ENCODE results near the gene FAM53B.

Gene FAM53B

DNA sequence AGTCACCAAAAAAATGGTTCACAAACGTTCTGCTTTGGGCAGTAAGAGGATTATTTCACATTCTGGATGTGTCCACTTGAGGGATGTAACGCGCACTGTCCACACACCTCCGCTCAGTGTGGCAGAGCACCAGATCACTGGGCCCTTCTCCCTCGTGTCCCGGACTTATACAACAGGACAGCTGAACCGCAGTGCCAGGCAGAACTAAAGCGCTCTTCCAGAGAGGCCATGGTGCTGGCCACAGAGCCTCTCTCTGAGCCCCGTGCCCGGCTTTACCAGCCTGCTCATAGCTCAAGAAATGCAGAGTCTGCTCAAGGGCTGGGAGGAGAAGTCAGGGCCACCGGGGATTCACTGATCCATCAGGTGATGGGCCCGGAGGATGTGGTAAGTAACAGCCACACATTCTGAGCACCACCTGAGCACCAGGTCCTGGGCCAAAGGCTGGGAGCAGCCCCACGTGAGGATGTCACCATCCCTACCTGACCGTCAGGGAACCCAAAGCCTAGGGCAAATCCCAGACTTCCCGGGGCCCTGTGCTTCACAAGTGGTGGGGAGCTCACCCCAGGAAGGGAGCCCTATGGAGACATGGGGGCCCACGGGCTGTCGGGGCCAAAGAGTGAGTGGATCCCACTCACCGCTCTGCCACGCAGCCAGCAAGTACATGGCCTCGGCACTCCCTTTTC lies 74.9 kb downstream of the FAM53B start:
- H3K4me3 ChIP-seq (ENCODE audit: low read depth, low read length) = no peak overlapping the region
- no peak for DNase-seq (ENCODE audit: low read depth)

DNA sequence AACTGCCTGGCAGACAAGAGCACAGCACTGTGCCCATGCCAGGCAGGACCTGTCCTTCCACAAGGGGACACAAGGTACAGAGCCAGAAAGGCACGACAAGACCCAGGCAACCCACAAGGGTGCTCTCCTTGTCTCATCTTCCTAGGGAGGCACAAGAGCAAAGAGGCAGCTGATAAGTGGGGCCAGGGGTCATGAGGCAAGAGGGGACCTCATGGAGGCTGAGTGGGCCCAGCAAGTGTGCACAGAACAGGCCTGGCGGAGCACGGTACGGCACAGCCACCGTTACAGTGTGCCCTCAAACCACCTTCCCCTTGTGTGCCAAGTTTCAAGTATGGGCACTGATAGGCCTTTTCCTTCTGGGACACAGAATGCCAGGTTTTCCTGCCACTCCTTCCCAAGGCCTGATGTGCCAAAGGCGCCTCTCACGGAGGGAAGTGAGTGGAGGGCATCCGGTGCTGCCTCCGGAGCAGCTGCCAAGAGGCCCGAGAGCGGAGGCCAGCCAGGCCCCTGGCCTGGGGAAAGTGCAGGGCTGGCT lies 75.6 kb downstream of the FAM53B start:
- DNase-seq (ENCODE audit: low read depth) = no peak
- H3K4me3 ChIP-seq (ENCODE audit: low read depth, low read length) = no peak overlapping the region

GRCh38 chr10:124667425-124668345 lies 76.5 kb downstream of the FAM53B start:
- no peak overlapping the region for H3K4me3 ChIP-seq (ENCODE audit: low read depth, low read length)
- DNase-seq (ENCODE audit: low read depth) = no peak

- DNase-seq (ENCODE audit: low read depth) = no peak
- H3K4me3 ChIP-seq (ENCODE audit: low read depth, low read length) = no peak overlapping the region
Measured at GRCh38 chr10:124666494-124666893, 77.7 kb downstream of the FAM53B start.

DNA sequence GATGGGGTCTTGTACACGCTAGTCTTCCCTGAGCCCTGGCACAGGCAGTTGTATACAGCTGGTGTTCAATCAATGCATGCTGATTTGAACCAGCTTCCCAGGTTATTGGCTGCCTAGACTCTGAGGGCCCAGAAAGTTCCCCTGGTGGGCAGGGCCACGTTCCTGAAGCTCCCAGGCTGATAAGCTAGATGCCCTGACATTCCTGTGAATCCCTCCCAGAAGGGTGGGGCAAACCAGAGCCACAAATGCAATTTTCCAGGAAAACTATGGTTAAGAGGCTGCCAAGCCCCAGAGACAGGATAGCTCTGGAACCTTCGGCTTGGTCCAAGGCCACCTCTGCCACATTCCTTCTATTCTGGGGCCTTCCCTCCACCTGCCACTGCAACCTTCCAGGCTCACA lies 78.2 kb downstream of the FAM53B start:
- DNase-seq (ENCODE audit: low read depth) = no peak
- H3K4me3 ChIP-seq (ENCODE audit: low read depth, low read length) = no peak overlapping the region

- no peak for DNase-seq (ENCODE audit: low read depth)
- H3K4me3 ChIP-seq (ENCODE audit: low read depth, low read length) = no peak overlapping the region
Measured at GRCh38 chr10:124665558-124665957, 78.6 kb downstream of the FAM53B start.

DNA sequence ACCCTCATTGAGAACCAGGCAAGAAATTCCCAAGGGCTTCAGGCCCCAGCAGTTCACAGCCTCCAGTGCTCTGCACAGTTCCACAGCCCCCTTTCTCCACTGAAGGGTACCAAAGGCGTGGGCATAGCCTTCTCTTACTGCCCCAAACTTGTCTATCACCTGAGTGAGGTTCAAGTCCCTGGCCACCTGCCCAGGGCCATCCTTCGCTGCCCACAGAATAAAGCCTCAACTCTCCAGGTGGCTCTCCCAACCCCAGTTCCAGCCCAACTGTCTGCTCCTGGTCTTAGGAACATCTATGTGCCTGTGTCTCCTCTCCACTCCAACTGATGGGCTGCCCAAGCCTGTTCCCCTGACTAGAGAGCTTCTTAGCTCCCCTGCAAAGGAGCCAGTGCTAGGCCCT lies 79.1 kb downstream of the FAM53B start:
- no peak overlapping the region for H3K4me3 ChIP-seq (ENCODE audit: low read depth, low read length)
- no peak for DNase-seq (ENCODE audit: low read depth)

DNA sequence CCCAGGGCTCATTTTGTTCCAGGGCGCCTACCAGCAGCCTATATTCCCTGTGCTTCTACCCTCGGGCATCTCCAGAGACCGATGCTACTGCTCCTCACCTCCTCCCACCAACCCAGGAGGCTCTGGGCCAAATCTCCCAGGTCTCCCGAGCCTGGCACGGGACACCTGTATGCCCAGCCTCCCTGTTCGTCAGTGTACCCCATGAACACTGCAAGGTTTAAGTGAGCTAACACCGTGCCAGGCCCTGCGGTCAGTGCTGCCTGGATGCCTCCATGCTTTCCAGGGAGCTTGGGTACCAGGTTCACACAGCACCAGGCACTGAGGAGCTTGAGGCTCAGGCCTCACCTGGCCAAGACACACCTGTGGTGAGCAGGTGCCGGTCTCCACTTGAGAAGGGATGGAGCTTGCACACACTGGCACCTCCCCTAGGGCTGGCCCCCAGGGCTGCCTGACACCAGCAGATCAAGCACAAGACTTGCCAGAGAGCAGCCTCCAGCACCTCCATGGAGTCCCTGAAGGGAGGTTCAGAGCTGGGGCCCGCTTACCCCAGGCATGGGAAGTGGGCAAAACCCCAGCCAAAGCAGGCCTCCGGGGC lies 80.3 kb downstream of the FAM53B start:
- DNase-seq (ENCODE audit: low read depth) = no peak
- H3K4me3 ChIP-seq (ENCODE audit: low read depth, low read length) = no peak overlapping the region

GRCh38 chr10:124663228-124663627 lies 81.0 kb downstream of the FAM53B start:
- DNase-seq (ENCODE audit: low read depth) = no peak

GRCh38 chr10:124661660-124662180 lies 82.5 kb downstream of the FAM53B start:
- no peak overlapping the region for H3K4me3 ChIP-seq (ENCODE audit: low read depth, low read length)
- no peak for DNase-seq (ENCODE audit: low read depth)

More at GRCh38 chr10:124663228-124663627, 81.0 kb downstream of the FAM53B start:
- H3K4me3 ChIP-seq (ENCODE audit: low read depth, low read length) = no peak overlapping the region

DNA sequence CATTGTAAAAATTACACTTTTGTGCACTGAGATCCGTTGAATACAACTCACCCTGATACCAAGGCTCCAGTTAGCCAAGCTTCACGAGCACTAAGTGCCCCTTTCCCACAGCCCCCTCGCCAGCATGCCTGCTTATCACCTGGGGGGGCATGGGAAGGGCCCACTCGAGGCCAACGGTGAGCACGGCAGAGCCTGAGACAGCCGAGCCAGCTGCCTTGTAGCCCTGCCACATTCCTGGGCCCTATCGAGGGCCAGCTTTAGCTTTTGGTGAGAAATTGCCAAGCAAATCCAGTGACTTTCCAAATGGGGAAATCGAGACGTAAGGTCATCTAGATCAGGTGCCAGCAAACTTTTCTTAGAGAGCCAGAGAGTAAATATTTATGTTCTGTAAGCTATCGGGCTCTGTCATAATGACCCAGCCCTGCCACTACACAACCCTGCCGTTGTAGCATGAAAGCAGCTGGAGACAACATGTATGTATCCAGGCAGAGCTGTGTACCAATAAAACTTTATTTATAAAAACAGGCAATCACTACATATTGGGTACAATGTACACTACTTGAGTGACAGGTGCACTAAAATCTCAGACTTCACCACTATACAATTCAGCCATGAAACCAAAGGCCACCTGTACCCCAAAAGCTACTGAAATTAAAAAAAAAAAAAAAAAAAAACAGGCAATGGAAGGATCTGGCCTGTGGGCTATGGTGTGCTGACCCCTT lies 83.6 kb downstream of the FAM53B start:
- DNase-seq (ENCODE audit: low read depth) = no peak
- H3K4me3 ChIP-seq (ENCODE audit: low read depth, low read length) = no peak overlapping the region

GRCh38 chr10:124659380-124659779 lies 84.8 kb downstream of the FAM53B start:
- no peak overlapping the region for H3K4me3 ChIP-seq (ENCODE audit: low read depth, low read length)
- DNase-seq (ENCODE audit: low read depth) = no peak

- DNase-seq (ENCODE audit: low read depth) = no peak
- no peak overlapping the region for H3K4me3 ChIP-seq (ENCODE audit: low read depth, low read length)
Measured at GRCh38 chr10:124658591-124659242, 85.5 kb downstream of the FAM53B start.

DNA sequence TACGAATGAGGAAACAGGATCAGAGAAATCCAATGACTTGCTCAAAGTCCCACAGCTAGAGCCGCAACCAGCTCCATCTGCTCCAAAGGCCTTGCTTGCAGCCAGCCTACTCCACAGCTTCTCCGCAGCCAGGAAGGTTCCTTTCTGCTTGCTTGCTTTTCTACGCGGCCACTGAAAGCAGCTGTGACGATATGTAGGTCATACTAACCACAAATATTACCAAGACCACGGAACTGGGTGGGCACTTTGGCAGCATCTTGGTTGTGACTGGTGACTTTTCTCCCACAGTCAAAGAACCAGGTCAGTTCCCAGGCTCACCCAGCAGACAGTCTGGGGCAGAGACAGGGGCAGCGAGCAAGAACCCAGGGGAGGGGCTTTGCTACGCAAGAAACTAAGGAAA lies 86.4 kb downstream of the FAM53B start:
- no peak overlapping the region for H3K4me3 ChIP-seq (ENCODE audit: low read depth, low read length)

DNA sequence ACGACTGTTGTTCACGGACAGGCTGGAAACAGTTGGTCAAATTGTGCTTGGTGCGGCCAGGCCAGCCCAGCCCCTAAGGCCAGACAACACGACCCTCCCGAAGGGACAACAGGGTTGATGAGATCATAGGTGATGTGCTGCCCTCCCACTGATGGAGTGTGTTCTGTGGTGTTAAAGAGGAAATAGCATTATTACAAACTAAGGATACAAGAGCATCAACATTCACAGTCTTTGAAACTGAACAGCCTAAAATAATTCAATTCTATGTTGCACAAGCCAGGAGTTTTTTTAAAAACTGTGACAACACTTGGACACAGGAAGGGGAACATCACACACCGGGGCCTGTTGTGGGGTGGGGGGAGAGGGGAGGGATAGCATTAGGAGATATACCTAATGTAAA lies 87.6 kb downstream of the FAM53B start:
- no peak overlapping the region for H3K4me3 ChIP-seq (ENCODE audit: low read depth, low read length)
- no peak for DNase-seq (ENCODE audit: low read depth)

More for the DNA sequence above, 86.4 kb downstream of the FAM53B start:
- DNase-seq (ENCODE audit: low read depth) = no peak

DNA sequence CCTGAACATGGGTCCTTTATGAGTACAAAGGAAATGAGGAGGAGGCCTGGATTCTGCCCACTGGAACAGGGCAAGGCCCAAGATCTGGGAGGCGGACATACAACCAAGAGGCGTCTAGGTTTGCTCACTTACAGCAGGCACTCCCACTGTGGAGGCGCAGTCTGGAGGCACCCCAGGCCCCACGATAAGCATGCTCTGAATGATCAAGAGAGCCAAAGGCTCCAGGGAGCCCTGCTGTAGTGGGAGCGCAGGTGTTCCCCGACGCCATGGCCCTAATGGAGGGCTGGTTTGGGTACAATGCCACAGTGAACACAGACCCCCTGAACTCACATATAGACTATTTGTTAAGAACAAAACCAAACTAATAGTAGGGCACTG lies 88.1 kb downstream of the FAM53B start:
- no peak for DNase-seq (ENCODE audit: low read depth)
- H3K4me3 ChIP-seq (ENCODE audit: low read depth, low read length) = no peak overlapping the region

- no peak for DNase-seq (ENCODE audit: low read depth)
- no peak overlapping the region for H3K4me3 ChIP-seq (ENCODE audit: low read depth, low read length)
Measured at GRCh38 chr10:124655191-124656112, 88.7 kb downstream of the FAM53B start.

- no peak for DNase-seq (ENCODE audit: low read depth)
- H3K4me3 ChIP-seq (ENCODE audit: low read depth, low read length) = no peak overlapping the region
Measured at GRCh38 chr10:124654686-124655085, 89.5 kb downstream of the FAM53B start.

All from skeletal muscle cell (primary cell).